HEK293 (cell line): ENCODE data around the gene SZRD1.

Experiments used
- GLI2 ChIP-seq: fragments of 450-650 bp; formaldehyde crosslinking; IDR thresholded peaks from 2 replicates; pipeline ENCODE4; 2017; ENCODE audit warnings: missing biosample characterization, missing genetic modification characterization, low read depth, borderline replicate concordance
- HOXA7 ChIP-seq: sonication (generic); formaldehyde crosslinking; IDR thresholded peaks from 2 replicates; pipeline ENCODE4 v1.8.1; 2022; ENCODE audit warnings: missing genetic modification reagents, borderline replicate concordance
- IKZF3 ChIP-seq: fragments of 450-650 bp; IDR thresholded peaks from 2 replicates; pipeline ENCODE4 v1.5.0; 2018; ENCODE audit warnings: missing biosample characterization, mild to moderate bottlenecking, missing genetic modification characterization, moderate library complexity
- MEIS1 ChIP-seq: sonication (generic); formaldehyde crosslinking; IDR thresholded peaks from 2 replicates; pipeline ENCODE4 v1.8.1; 2022; ENCODE audit warnings: missing genetic modification reagents, mild to moderate bottlenecking, borderline replicate concordance
- YY2 ChIP-seq: fragments of 450-650 bp; formaldehyde crosslinking; IDR thresholded peaks from 2 replicates; pipeline ENCODE4 v1.5.1; 2016; ENCODE audit warnings: missing biosample characterization, missing genetic modification characterization
- ZFP37 ChIP-seq: fragments of 450-650 bp; formaldehyde crosslinking; IDR thresholded peaks from 2 replicates; pipeline ENCODE4 v1.5.1; 2016; ENCODE audit warnings: missing biosample characterization, missing genetic modification characterization
- ZFP69B ChIP-seq: fragments of 450-650 bp; formaldehyde crosslinking; IDR thresholded peaks from 2 replicates; pipeline ENCODE4 v1.5.1; 2016; ENCODE audit warnings: missing biosample characterization, missing genetic modification characterization
- ZNF140 ChIP-seq: fragments of 450-650 bp; formaldehyde crosslinking; IDR thresholded peaks from 2 replicates; pipeline ENCODE4 v1.5.1; 2016; ENCODE audit warnings: missing biosample characterization, missing genetic modification characterization
- ZNF169 ChIP-seq: fragments of 450-650 bp; formaldehyde crosslinking; IDR thresholded peaks from 2 replicates; pipeline ENCODE4 v1.5.1; 2016; ENCODE audit warnings: missing biosample characterization, missing genetic modification characterization
- ZNF366 ChIP-seq: fragments of 450-650 bp; formaldehyde crosslinking; conservative IDR thresholded peaks from 2 replicates; pipeline ENCODE4 v1.5.1; 2016; ENCODE audit warnings: missing biosample characterization, missing genetic modification characterization
- ZNF404 ChIP-seq: fragments of 450-650 bp; formaldehyde crosslinking; IDR thresholded peaks from 2 replicates; pipeline ENCODE4 v1.5.1; 2017; ENCODE audit warnings: missing biosample characterization, missing genetic modification characterization
- ZNF449 ChIP-seq: fragments of 450-650 bp; formaldehyde crosslinking; IDR thresholded peaks from 2 replicates; pipeline ENCODE4 v1.5.1; 2017; ENCODE audit warnings: missing biosample characterization, mild to moderate bottlenecking, missing genetic modification characterization, moderate library complexity
- ZNF473 ChIP-seq: fragments of 450-650 bp; formaldehyde crosslinking; IDR thresholded peaks from 2 replicates; pipeline ENCODE4 v1.5.1; 2017; ENCODE audit warnings: missing biosample characterization, missing genetic modification characterization
- ZNF501 ChIP-seq: fragments of 450-650 bp; formaldehyde crosslinking; IDR thresholded peaks from 2 replicates; pipeline ENCODE4 v1.5.1; 2016; ENCODE audit warnings: missing biosample characterization, missing genetic modification characterization
- ZNF530 ChIP-seq: fragments of 450-650 bp; formaldehyde crosslinking; IDR thresholded peaks from 2 replicates; pipeline ENCODE4 v1.5.1; 2016; ENCODE audit warnings: low read depth, missing biosample characterization, missing genetic modification characterization
- ZNF571 ChIP-seq: fragments of 450-650 bp; formaldehyde crosslinking; IDR thresholded peaks from 2 replicates; pipeline ENCODE4 v1.5.0; 2017; ENCODE audit warnings: missing biosample characterization, missing genetic modification characterization
- ZNF623 ChIP-seq: fragments of 450-650 bp; formaldehyde crosslinking; IDR thresholded peaks from 2 replicates; pipeline ENCODE4 v1.5.1; 2016; ENCODE audit warnings: missing biosample characterization, missing genetic modification characterization
- ZNF664 ChIP-seq: fragments of 450-650 bp; formaldehyde crosslinking; IDR thresholded peaks from 2 replicates; pipeline ENCODE4 v1.5.1; 2016; ENCODE audit warnings: missing biosample characterization, missing genetic modification characterization
- ZNF670 ChIP-seq: fragments of 450-650 bp; formaldehyde crosslinking; IDR thresholded peaks from 2 replicates; pipeline ENCODE4 v1.5.1; 2016; ENCODE audit warnings: missing biosample characterization, missing genetic modification characterization, low read depth
- ZNF707 ChIP-seq: fragments of 450-650 bp; formaldehyde crosslinking; IDR thresholded peaks from 2 replicates; pipeline ENCODE4 v1.5.1; 2016; ENCODE audit warnings: missing biosample characterization, missing genetic modification characterization
- ZSCAN18 ChIP-seq: fragments of 450-650 bp; formaldehyde crosslinking; IDR thresholded peaks from 2 replicates; pipeline ENCODE4 v1.5.1; 2016; ENCODE audit warnings: missing biosample characterization, missing genetic modification characterization
- TF ChIP-seq, protein P1 (sequence below): fragments of 450-650 bp; formaldehyde crosslinking; IDR thresholded peaks from 2 replicates; pipeline ENCODE4 v1.5.1; 2016; ENCODE audit warnings: missing biosample characterization, missing genetic modification characterization
- TF ChIP-seq, protein P2 (sequence below): fragments of 450-650 bp; formaldehyde crosslinking; IDR thresholded peaks from 2 replicates; pipeline ENCODE4 v1.5.1; 2016; ENCODE audit warnings: missing biosample characterization, missing genetic modification characterization
- TF ChIP-seq, protein P3 (sequence below): fragments of 450-650 bp; formaldehyde crosslinking; IDR thresholded peaks from 2 replicates; pipeline ENCODE4 v1.5.1; 2017; ENCODE audit warnings: missing biosample characterization, missing genetic modification characterization
- TF ChIP-seq, protein P4 (sequence below): fragments of 450-650 bp; formaldehyde crosslinking; IDR thresholded peaks from 2 replicates; pipeline ENCODE4 v1.5.1; 2016; ENCODE audit warnings: missing biosample characterization, missing genetic modification characterization
- TF ChIP-seq, protein P5 (sequence below): fragments of 450-650 bp; formaldehyde crosslinking; IDR thresholded peaks from 2 replicates; pipeline ENCODE4 v1.5.1; 2017; ENCODE audit warnings: missing biosample characterization, missing genetic modification characterization

SZRD1 gene

DNA sequence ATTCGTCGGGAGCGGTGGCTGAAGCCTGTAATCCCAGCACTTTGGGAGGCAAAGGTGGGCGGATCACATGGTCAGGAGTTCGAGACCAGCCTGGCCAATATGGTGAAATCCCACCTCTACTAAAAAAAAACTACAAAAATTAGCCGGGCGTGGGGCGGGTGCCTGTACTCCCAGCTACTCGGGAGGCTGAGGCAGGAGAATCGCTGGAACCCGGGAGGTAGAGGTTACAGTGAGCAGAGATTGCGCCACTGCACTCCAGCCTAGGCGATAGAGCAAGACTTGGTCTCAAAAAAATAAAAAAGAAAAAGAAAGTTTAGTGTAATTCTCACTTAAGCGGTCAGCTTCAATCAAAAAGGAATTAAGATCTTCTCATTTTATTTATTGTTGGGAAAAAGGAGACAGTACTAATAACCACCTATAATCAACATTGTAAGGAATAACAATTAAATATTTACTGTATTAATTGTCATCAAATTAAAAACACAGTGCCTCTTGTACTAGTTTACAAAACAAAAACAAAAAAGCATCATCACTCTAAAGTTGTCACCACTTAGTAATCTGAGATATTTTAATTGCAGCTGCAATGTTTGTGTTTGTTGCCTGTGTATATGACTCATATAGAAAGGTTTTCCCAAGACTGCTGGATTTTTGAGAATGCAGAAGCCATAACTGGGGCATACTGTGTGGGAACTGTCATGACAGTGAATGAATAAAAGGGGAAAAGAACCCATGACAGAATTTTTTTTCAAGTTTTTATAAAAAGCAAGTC is 18.4 kb upstream of the SZRD1 start (continued):
- TF ChIP-seq ZNF670 (tag by site-specific recombination) (no peak), ZSCAN18 (tag by site-specific recombination) (no peak), ZNF404 (no peak), ZNF530 (no peak), ZNF169 (tag by site-specific recombination) (no peak), ZNF473 (tag by site-specific recombination) (no peak), YY2 (no peak), HOXA7 (CRISPR knock-in tag) (no peak), ZNF707 (no peak), GLI2 (tag by site-specific recombination) (no peak), ZNF140 (tag by site-specific recombination) (no peak), ZFP37 (tag by site-specific recombination) (no peak), ZNF623 (tag by site-specific recombination) (0 out of 2 replicates have a peak, but pooled peaks have one; percentile 17), ZNF664 (no peak), ZNF571 (tag by site-specific recombination) (no peak), MEIS1 (CRISPR knock-in tag) (no peak), IKZF3 (tag by site-specific recombination) (peak; percentile 86), ZNF501 (no peak), ZNF449 (tag by site-specific recombination) (no peak), ZNF366 (tag by site-specific recombination) (peak; percentile 58; the same call in 1 of the 2 replicates), ZFP69B (tag by site-specific recombination) (no peak; the same call in 1 of the 2 replicates)
- TF ChIP-seq, protein P1, sequence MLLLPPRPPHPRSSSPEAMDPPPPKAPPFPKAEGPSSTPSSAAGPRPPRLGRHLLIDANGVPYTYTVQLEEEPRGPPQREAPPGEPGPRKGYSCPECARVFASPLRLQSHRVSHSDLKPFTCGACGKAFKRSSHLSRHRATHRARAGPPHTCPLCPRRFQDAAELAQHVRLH (tag by site-specific recombination): no peak
- TF ChIP-seq, protein P2, sequence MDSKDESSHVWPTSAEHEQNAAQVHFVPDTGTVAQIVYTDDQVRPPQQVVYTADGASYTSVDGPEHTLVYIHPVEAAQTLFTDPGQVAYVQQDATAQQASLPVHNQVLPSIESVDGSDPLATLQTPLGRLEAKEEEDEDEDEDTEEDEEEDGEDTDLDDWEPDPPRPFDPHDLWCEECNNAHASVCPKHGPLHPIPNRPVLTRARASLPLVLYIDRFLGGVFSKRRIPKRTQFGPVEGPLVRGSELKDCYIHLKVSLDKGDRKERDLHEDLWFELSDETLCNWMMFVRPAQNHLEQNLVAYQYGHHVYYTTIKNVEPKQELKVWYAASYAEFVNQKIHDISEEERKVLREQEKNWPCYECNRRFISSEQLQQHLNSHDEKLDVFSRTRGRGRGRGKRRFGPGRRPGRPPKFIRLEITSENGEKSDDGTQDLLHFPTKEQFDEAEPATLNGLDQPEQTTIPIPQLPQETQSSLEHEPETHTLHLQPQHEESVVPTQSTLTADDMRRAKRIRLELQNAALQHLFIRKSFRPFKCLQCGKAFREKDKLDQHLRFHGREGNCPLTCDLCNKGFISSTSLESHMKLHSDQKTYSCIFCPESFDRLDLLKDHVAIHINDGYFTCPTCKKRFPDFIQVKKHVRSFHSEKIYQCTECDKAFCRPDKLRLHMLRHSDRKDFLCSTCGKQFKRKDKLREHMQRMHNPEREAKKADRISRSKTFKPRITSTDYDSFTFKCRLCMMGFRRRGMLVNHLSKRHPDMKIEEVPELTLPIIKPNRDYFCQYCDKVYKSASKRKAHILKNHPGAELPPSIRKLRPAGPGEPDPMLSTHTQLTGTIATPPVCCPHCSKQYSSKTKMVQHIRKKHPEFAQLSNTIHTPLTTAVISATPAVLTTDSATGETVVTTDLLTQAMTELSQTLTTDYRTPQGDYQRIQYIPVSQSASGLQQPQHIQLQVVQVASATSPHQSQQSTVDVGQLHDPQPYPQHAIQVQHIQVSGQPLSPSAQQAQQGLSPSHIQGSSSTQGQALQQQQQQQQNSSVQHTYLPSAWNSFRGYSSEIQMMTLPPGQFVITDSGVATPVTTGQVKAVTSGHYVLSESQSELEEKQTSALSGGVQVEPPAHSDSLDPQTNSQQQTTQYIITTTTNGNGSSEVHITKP (tag by site-specific recombination): 0 out of 2 replicates have a peak, but pooled peaks have one; percentile 30
- TF ChIP-seq, protein P3, sequence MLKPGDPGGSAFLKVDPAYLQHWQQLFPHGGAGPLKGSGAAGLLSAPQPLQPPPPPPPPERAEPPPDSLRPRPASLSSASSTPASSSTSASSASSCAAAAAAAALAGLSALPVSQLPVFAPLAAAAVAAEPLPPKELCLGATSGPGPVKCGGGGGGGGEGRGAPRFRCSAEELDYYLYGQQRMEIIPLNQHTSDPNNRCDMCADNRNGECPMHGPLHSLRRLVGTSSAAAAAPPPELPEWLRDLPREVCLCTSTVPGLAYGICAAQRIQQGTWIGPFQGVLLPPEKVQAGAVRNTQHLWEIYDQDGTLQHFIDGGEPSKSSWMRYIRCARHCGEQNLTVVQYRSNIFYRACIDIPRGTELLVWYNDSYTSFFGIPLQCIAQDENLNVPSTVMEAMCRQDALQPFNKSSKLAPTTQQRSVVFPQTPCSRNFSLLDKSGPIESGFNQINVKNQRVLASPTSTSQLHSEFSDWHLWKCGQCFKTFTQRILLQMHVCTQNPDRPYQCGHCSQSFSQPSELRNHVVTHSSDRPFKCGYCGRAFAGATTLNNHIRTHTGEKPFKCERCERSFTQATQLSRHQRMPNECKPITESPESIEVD (tag by site-specific recombination): peak; percentile 76
- TF ChIP-seq, protein P4, sequence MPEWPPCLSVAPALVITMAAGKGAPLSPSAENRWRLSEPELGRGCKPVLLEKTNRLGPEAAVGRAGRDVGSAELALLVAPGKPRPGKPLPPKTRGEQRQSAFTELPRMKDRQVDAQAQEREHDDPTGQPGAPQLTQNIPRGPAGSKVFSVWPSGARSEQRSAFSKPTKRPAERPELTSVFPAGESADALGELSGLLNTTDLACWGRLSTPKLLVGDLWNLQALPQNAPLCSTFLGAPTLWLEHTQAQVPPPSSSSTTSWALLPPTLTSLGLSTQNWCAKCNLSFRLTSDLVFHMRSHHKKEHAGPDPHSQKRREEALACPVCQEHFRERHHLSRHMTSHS (tag by site-specific recombination): no peak
- TF ChIP-seq, protein P5, sequence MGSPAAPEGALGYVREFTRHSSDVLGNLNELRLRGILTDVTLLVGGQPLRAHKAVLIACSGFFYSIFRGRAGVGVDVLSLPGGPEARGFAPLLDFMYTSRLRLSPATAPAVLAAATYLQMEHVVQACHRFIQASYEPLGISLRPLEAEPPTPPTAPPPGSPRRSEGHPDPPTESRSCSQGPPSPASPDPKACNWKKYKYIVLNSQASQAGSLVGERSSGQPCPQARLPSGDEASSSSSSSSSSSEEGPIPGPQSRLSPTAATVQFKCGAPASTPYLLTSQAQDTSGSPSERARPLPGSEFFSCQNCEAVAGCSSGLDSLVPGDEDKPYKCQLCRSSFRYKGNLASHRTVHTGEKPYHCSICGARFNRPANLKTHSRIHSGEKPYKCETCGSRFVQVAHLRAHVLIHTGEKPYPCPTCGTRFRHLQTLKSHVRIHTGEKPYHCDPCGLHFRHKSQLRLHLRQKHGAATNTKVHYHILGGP: no peak
